GM23338 (cell line): ENCODE results near the gene CD79A. TPM values are rescaled to one million over a fixed set of nuclear protein-coding genes. Genes with fewer than 3 reads are reported as not detected.

Experiments used
- ATAC-seq: fragments of 200-7000 bp; cut with Tn5 transposase; 3 replicates; pipeline ENCODE4 v1.9.1; 2020
- DNase-seq: peaks from one replicate; pipeline ENCODE4 v3.0.0-alpha.2; 2015; ENCODE audit warnings: low spot score
- H2AFZ ChIP-seq: fragments of 200-600 bp; sonication (generic); 2 replicates; pipeline ENCODE4 v1.8.0; 2016; ENCODE audit warnings: antibody characterized with exemption, mild to moderate bottlenecking, moderate library complexity
- H3F3A ChIP-seq: fragments of 200-600 bp; sonication (generic); replicated peaks from 2 replicates; pipeline ENCODE4 v1.8.0; 2017; ENCODE audit warnings: antibody characterized with exemption, mixed run types, low read depth
- H3K27ac ChIP-seq: fragments of 200-600 bp; sonication (generic); 2 replicates; pipeline ENCODE4 v1.6.1; 2016; ENCODE audit warnings: low read depth
- H3K27me3 ChIP-seq: fragments of 200-600 bp; sonication (generic); 2 replicates; pipeline ENCODE4 v1.8.0; 2016; ENCODE audit warnings: mild to moderate bottlenecking, mixed run types, moderate library complexity; ENCODE audit not compliant: insufficient read depth
- H3K36me3 ChIP-seq: fragments of 200-600 bp; sonication (generic); 2 replicates; pipeline ENCODE4 v1.8.0; 2016; ENCODE audit warnings: mild to moderate bottlenecking; ENCODE audit not compliant: insufficient read depth
- H3K4me1 ChIP-seq: fragments of 200-600 bp; sonication (generic); 2 replicates; pipeline ENCODE4 v1.8.0; 2016; ENCODE audit warnings: mild to moderate bottlenecking, moderate library complexity; ENCODE audit not compliant: insufficient read depth
- H3K4me2 ChIP-seq: fragments of 200-600 bp; sonication (generic); 2 replicates; pipeline ENCODE4 v1.7.1; 2017; ENCODE audit warnings: mixed run types
- H3K4me3 ChIP-seq: fragments of 200-600 bp; sonication (generic); 2 replicates; pipeline ENCODE4 v1.6.1; 2016; ENCODE audit warnings: mixed run types
- H3K79me2 ChIP-seq: fragments of 200-600 bp; sonication (generic); replicated peaks from 2 replicates; pipeline ENCODE4 v1.8.0; 2017; ENCODE audit warnings: mild to moderate bottlenecking; ENCODE audit not compliant: insufficient read depth
- H3K9me2 ChIP-seq: fragments of 200-600 bp; sonication (generic); 2 replicates; pipeline ENCODE4 v1.8.0; 2017; ENCODE audit not compliant: insufficient read depth
- H4K20me1 ChIP-seq: fragments of 200-600 bp; sonication (generic); replicated peaks from 2 replicates; pipeline ENCODE4 v1.8.0; 2017; ENCODE audit warnings: mild to moderate bottlenecking; ENCODE audit not compliant: insufficient read depth
- H3K27ac Mint-ChIP-seq: 2 replicates; pipeline ENCODE4 v1.8.0; 2020; ENCODE audit warnings: inconsistent platforms, mild to moderate bottlenecking, moderate library complexity, mixed read lengths
- H3K27me3 Mint-ChIP-seq: 3 replicates; pipeline ENCODE4 v1.8.0; 2022; ENCODE audit warnings: low read depth, mild to moderate bottlenecking, moderate library complexity, mixed read lengths, inconsistent platforms; ENCODE audit not compliant: insufficient read depth, poor library complexity
- H3K36me3 Mint-ChIP-seq: 3 replicates; pipeline ENCODE4 v1.8.0; 2021; ENCODE audit warnings: low read depth, mild to moderate bottlenecking, inconsistent platforms, moderate library complexity, mixed read lengths
- H3K4me1 Mint-ChIP-seq: 3 replicates; pipeline ENCODE4 v1.8.0; 2020; ENCODE audit warnings: mild to moderate bottlenecking, inconsistent platforms, mixed read lengths
- H3K4me3 Mint-ChIP-seq: 3 replicates; pipeline ENCODE4 v1.8.0; 2021; ENCODE audit warnings: moderate library complexity, mild to moderate bottlenecking, inconsistent platforms, mixed read lengths
- H3K9me3 Mint-ChIP-seq: 3 replicates; pipeline ENCODE4 v1.8.0; 2020; ENCODE audit warnings: moderate library complexity, mild to moderate bottlenecking, inconsistent platforms, mixed read lengths
- CREB1 ChIP-seq: fragments of 250-450 bp; sonication (Bioruptor Pico); IDR thresholded peaks from 2 replicates; pipeline ENCODE4 v1.5.0; 2020; ENCODE audit warnings: low read depth, mild to moderate bottlenecking, moderate library complexity
- POLR2AphosphoS5 ChIP-seq: IDR thresholded peaks from 2 replicates; pipeline ENCODE4 v1.6.1; 2016; ENCODE audit warnings: antibody characterized with exemption, low read depth
- ZNF114 ChIP-seq: fragments of 250-450 bp; sonication (Bioruptor Pico); IDR thresholded peaks from 2 replicates; pipeline ENCODE4 v1.5.0; 2020; ENCODE audit warnings: mild to moderate bottlenecking, moderate library complexity
- ZNF331 ChIP-seq: fragments of 250-450 bp; sonication (Bioruptor Pico); IDR thresholded peaks from 2 replicates; pipeline ENCODE4 v1.5.0; 2020; ENCODE audit warnings: low read depth, mild to moderate bottlenecking, moderate library complexity
- polyA plus RNA-seq: library from polyadenylated mRNA; unstranded; fragments of >200 nt; fragmentation: Nextera tagmentation; extraction: Ambion mirVana; gene quantifications from 2 replicates; pipeline ENCODE4 v1.2.1, GENCODE V29; 2016
- total RNA-seq: library from RNA; depleted of rRNA; stranded (reverse); fragments of >200 nt; shearing (Covaris generic); gene quantifications from 2 replicates; pipeline ENCODE4 v1.2.3, GENCODE V29; 2014
- TF ChIP-seq, protein P1 (sequence below): IDR thresholded peaks from one replicate; pipeline ENCODE4 v1.6.1; 2018; ENCODE audit warnings: antibody characterized with exemption; ENCODE audit not compliant: unreplicated experiment
- TF ChIP-seq, protein P2 (sequence below), 2 experiments: fragments of 200-600 bp in 1 of 2; sonication (generic) in 1 of 2; conservative IDR thresholded peaks; 2 replicates each; pipeline versions ENCODE4 v1.5.1 to v1.6.1; 2016 to 2017; ENCODE audit warnings: antibody characterized with exemption in 2 of 2, low read depth in 2 of 2, mild to moderate bottlenecking in 2 of 2, moderate library complexity in 1 of 2
- TF ChIP-seq, protein P3 (sequence below): IDR thresholded peaks from 2 replicates; pipeline ENCODE4 v1.6.1; 2016; ENCODE audit warnings: antibody characterized with exemption
- TF ChIP-seq, protein P4 (sequence below): fragments of 250-450 bp; sonication (Bioruptor Pico); IDR thresholded peaks from 2 replicates; pipeline ENCODE4 v1.5.0; 2020; ENCODE audit warnings: mild to moderate bottlenecking, moderate library complexity

Gene CD79A
- total and polyA plus RNA-seq, 2 experiments from 2014 or later = 0.27 TPM; not detected in 1

DNA sequence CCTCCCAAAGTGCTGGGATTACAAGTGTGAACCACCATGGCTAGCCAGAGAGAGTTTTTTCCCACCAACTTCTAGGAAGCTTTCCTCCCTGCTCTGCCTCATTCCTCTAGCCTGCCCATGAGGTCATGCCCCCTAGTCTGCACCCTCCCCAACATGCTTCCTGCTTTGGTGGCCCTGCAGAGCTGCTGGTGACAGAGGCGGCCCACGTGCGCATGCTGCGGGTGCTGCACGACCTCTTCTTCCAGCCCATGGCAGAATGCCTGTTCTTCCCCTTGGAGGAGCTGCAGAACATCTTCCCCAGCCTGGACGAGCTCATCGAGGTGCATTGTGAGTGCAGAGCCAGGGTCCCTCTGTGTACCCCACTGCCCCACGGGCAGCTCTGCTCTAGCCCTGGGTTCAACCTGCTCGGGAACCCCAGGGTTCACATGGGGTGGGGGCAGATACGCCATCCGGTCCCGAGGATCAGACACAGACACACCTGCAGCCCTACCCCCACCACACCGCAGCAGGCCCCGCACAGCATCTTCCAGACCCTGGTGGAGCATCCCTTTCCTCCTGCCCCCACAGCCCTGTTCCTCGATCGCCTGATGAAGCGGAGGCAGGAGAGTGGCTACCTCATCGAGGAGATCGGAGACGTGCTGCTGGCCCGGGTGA lies 24.8 kb downstream of the CD79A start (continued):
- TF ChIP-seq, protein P1, sequence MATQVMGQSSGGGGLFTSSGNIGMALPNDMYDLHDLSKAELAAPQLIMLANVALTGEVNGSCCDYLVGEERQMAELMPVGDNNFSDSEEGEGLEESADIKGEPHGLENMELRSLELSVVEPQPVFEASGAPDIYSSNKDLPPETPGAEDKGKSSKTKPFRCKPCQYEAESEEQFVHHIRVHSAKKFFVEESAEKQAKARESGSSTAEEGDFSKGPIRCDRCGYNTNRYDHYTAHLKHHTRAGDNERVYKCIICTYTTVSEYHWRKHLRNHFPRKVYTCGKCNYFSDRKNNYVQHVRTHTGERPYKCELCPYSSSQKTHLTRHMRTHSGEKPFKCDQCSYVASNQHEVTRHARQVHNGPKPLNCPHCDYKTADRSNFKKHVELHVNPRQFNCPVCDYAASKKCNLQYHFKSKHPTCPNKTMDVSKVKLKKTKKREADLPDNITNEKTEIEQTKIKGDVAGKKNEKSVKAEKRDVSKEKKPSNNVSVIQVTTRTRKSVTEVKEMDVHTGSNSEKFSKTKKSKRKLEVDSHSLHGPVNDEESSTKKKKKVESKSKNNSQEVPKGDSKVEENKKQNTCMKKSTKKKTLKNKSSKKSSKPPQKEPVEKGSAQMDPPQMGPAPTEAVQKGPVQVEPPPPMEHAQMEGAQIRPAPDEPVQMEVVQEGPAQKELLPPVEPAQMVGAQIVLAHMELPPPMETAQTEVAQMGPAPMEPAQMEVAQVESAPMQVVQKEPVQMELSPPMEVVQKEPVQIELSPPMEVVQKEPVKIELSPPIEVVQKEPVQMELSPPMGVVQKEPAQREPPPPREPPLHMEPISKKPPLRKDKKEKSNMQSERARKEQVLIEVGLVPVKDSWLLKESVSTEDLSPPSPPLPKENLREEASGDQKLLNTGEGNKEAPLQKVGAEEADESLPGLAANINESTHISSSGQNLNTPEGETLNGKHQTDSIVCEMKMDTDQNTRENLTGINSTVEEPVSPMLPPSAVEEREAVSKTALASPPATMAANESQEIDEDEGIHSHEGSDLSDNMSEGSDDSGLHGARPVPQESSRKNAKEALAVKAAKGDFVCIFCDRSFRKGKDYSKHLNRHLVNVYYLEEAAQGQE = no peak
- no peak for TF ChIP-seq ZNF114 (CRISPR knock-in tag)
- TF ChIP-seq, protein P2, sequence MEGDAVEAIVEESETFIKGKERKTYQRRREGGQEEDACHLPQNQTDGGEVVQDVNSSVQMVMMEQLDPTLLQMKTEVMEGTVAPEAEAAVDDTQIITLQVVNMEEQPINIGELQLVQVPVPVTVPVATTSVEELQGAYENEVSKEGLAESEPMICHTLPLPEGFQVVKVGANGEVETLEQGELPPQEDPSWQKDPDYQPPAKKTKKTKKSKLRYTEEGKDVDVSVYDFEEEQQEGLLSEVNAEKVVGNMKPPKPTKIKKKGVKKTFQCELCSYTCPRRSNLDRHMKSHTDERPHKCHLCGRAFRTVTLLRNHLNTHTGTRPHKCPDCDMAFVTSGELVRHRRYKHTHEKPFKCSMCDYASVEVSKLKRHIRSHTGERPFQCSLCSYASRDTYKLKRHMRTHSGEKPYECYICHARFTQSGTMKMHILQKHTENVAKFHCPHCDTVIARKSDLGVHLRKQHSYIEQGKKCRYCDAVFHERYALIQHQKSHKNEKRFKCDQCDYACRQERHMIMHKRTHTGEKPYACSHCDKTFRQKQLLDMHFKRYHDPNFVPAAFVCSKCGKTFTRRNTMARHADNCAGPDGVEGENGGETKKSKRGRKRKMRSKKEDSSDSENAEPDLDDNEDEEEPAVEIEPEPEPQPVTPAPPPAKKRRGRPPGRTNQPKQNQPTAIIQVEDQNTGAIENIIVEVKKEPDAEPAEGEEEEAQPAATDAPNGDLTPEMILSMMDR (conservative IDR thresholded peaks at IDR 0.05; ENCODE audit: low read depth in 2 of 2) = no peak
- TF ChIP-seq, protein P3, sequence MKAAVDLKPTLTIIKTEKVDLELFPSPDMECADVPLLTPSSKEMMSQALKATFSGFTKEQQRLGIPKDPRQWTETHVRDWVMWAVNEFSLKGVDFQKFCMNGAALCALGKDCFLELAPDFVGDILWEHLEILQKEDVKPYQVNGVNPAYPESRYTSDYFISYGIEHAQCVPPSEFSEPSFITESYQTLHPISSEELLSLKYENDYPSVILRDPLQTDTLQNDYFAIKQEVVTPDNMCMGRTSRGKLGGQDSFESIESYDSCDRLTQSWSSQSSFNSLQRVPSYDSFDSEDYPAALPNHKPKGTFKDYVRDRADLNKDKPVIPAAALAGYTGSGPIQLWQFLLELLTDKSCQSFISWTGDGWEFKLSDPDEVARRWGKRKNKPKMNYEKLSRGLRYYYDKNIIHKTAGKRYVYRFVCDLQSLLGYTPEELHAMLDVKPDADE = no peak

DNA sequence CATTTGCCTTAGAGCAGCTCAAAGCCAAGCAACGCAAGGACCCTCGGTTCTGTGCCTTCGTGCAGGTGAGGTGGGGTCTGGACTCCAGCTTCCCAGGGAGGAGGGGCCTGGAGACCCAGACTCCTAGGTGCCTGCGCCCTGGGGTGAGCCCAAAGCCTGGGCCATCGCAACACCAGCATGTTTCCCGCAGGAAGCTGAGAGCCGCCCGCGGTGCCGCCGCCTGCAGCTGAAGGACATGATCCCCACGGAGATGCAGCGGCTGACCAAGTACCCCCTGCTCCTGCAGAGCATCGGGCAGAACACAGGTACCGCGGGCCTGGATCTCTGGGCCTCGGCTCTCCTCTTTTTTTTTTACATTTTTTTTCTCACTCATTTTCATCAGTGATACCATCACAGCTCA lies 25.5 kb downstream of the CD79A start:
- DNase-seq (no peak), ATAC-seq (no peak)
- peaks cover 9% of the 10 kb centered on the region for H3K27me3 Mint-ChIP-seq
- Histone ChIP-seq H3K27ac (no peak overlapping the region), H3K4me2 (no peak overlapping the region), H4K20me1 (no peaks in the 10 kb centered on the region; the same call in 1 of the 2 replicates), H3K27me3 (no peaks in the 10 kb centered on the region), H2AFZ (no peak overlapping the region), H3K79me2 (no peaks in the 10 kb centered on the region), H3K36me3 (peaks cover 7% of the 10 kb centered on the region; the same call in 1 of the 2 replicates), H3F3A (no peaks in the 10 kb centered on the region), H3K4me1 (no peaks in the 10 kb centered on the region; the same call in 1 of the 2 replicates), H3K9me2 (no peaks in the 10 kb centered on the region), H3K4me3 (no peak overlapping the region)
- no peak overlapping the region for H3K27ac Mint-ChIP-seq
- H3K9me3 Mint-ChIP-seq = no peaks in the 10 kb centered on the region; the same call in 2 of the 3 replicates
- peaks cover 54% of the 10 kb centered on the region for H3K36me3 Mint-ChIP-seq
- no peak overlapping the region for H3K4me3 Mint-ChIP-seq
- peaks cover 11% of the 10 kb centered on the region for H3K4me1 Mint-ChIP-seq
- TF ChIP-seq ZNF114 (CRISPR knock-in tag) (no peak), POLR2AphosphoS5 (no peak), CREB1 (CRISPR knock-in tag) (no peak), ZNF331 (CRISPR knock-in tag) (no peak)
- TF ChIP-seq, protein P4, sequence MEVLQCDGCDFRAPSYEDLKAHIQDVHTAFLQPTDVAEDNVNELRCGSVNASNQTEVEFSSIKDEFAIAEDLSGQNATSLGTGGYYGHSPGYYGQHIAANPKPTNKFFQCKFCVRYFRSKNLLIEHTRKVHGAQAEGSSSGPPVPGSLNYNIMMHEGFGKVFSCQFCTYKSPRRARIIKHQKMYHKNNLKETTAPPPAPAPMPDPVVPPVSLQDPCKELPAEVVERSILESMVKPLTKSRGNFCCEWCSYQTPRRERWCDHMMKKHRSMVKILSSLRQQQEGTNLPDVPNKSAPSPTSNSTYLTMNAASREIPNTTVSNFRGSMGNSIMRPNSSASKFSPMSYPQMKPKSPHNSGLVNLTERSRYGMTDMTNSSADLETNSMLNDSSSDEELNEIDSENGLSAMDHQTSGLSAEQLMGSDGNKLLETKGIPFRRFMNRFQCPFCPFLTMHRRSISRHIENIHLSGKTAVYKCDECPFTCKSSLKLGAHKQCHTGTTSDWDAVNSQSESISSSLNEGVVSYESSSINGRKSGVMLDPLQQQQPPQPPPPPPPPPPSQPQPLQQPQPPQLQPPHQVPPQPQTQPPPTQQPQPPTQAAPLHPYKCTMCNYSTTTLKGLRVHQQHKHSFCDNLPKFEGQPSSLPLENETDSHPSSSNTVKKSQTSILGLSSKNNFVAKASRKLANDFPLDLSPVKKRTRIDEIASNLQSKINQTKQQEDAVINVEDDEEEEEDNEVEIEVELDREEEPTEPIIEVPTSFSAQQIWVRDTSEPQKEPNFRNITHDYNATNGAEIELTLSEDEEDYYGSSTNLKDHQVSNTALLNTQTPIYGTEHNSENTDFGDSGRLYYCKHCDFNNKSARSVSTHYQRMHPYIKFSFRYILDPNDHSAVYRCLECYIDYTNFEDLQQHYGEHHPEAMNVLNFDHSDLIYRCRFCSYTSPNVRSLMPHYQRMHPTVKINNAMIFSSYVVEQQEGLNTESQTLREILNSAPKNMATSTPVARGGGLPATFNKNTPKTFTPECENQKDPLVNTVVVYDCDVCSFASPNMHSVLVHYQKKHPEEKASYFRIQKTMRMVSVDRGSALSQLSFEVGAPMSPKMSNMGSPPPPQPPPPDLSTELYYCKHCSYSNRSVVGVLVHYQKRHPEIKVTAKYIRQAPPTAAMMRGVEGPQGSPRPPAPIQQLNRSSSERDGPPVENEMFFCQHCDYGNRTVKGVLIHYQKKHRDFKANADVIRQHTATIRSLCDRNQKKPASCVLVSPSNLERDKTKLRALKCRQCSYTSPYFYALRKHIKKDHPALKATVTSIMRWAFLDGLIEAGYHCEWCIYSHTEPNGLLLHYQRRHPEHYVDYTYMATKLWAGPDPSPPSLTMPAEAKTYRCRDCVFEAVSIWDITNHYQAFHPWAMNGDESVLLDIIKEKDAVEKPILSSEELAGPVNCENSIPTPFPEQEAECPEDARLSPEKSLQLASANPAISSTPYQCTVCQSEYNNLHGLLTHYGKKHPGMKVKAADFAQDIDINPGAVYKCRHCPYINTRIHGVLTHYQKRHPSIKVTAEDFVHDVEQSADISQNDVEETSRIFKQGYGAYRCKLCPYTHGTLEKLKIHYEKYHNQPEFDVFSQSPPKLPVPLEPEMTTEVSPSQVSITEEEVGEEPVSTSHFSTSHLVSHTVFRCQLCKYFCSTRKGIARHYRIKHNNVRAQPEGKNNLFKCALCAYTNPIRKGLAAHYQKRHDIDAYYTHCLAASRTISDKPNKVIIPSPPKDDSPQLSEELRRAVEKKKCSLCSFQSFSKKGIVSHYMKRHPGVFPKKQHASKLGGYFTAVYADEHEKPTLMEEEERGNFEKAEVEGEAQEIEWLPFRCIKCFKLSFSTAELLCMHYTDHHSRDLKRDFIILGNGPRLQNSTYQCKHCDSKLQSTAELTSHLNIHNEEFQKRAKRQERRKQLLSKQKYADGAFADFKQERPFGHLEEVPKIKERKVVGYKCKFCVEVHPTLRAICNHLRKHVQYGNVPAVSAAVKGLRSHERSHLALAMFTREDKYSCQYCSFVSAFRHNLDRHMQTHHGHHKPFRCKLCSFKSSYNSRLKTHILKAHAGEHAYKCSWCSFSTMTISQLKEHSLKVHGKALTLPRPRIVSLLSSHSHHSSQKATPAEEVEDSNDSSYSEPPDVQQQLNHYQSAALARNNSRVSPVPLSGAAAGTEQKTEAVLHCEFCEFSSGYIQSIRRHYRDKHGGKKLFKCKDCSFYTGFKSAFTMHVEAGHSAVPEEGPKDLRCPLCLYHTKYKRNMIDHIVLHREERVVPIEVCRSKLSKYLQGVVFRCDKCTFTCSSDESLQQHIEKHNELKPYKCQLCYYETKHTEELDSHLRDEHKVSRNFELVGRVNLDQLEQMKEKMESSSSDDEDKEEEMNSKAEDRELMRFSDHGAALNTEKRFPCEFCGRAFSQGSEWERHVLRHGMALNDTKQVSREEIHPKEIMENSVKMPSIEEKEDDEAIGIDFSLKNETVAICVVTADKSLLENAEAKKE (CRISPR knock-in tag) = no peak
